Psoas muscle (tissue), 8 donors: ENCODE data around the gene SATB2. TPM values are rescaled to one million over a fixed set of nuclear protein-coding genes. Genes with fewer than 3 reads are reported as not detected.

ENCODE experiments used
- ATAC-seq, 4 donors: fragments of 200-7000 bp; cut with Tn5 transposase; one replicate each; pipeline ENCODE4 v1.9.1; 2020; ENCODE audit warnings: moderate library complexity in 3 of 4, mild to moderate bottlenecking in 2 of 4
- DNase-seq, 2 donors: peaks; one replicate each; pipeline ENCODE4 v3.0.0-alpha.2; 2020
- H3K27ac ChIP-seq: fragments of 200-600 bp; one replicate; pipeline ENCODE4 v1.8.0; 2022
- H3K27me3 ChIP-seq, 3 donors: fragments of 200-600 bp in 1 of 3; one replicate each; pipeline versions ENCODE4 v1.6.1 to v1.8.0; 2013 to 2022; ENCODE audit warnings: low read length in 2 of 3, mild to moderate bottlenecking in 2 of 3, moderate library complexity in 1 of 3; ENCODE audit not compliant: insufficient read depth in 3 of 3
- H3K36me3 ChIP-seq, 2 donors: fragments of 200-600 bp in 1 of 2; one replicate each; pipeline versions ENCODE4 v1.6.1 to v1.8.0; 2013 to 2022; ENCODE audit warnings: low read depth in 1 of 2, mild to moderate bottlenecking in 1 of 2, moderate library complexity in 1 of 2; ENCODE audit not compliant: insufficient read depth in 1 of 2
- H3K4me1 ChIP-seq: fragments of 200-600 bp; one replicate; pipeline ENCODE4 v1.8.0; 2022
- H3K4me3 ChIP-seq: fragments of 200-600 bp; one replicate; pipeline ENCODE4 v1.8.0; 2022; ENCODE audit warnings: mild to moderate bottlenecking
- H3K9me3 ChIP-seq: fragments of 200-600 bp; one replicate; pipeline ENCODE4 v1.8.0; 2022
- CTCF ChIP-seq: fragments of 200-600 bp; IDR thresholded peaks from one replicate; pipeline ENCODE4 v1.8.0; 2022; ENCODE audit warnings: antibody characterized with exemption
- WGBS, 3 donors: extraction: QIAGEN DNeasy Blood & Tissue Kit; methylation state at CpG; one replicate each; pipeline versions ENCODE4 v1.1.6 to v1.1.7; 2013; 5-methylcytosine and 5-hydroxymethylcytosine counted together
- intact Hi-C, 2 donors: fragments of 100-400 bp; cut with DNase I; formaldehyde crosslinking; loops; one replicate each; pipeline versions ENCODE4 v1.11.0 to v1.14.2; 2022
- polyA plus RNA-seq, 3 donors: library from polyadenylated mRNA; stranded (reverse); fragments of 200-250 nt; gene quantifications; one replicate each; pipeline ENCODE4 v1.2.3, GENCODE V29; 2013
- total RNA-seq, 4 donors: library from RNA; stranded (reverse); fragmentation: NEBNext Ultra II Directional in 2 of 4; extraction: Animal tissue kit (Norgen Biotek cat#: 25700) in 2 of 4; gene quantifications; one replicate each; pipeline versions ENCODE4 v1.2.1 to v1.2.4, GENCODE V29; 2021 to 2023
- donor health status: healthy with polysubstance abuse.
- donor health status: DM: no; HTN: no; CAD: no; lungs with moderate emphysema.
- donor health status: Bipolar disorder and iron deficiency.
- donor health status: healthy.
- donor health status: DM: yes; HTN: yes; CAD: no.
- donor health status: DM: no; HTN: no; CAD: no.
- donor health status: DM: no; HTN: no; CAD: no.
- donor health status: DM: yes; HTN: yes; CAD: no.

The SATB2 gene
- total and polyA plus RNA-seq, 7 donors, result 0.46 to 2.4 (median 1.6) TPM

GRCh38 chr2:199392363-199392762, 65.4 kb downstream of the SATB2 start:
- no peak overlapping the region for H3K27ac ChIP-seq
- H3K36me3 ChIP-seq, result no peaks in the 10 kb centered on the region
- intact Hi-C loops, result no loop called here
- no peak for TF ChIP-seq CTCF
- ATAC-seq, result no peak
- WGBS, 3 donors, result 85 to 91% (median 88%) methylated on average over 1 of the region's 1 CpG
- H3K27me3 ChIP-seq, result no peaks in the 10 kb centered on the region
- no peaks in the 10 kb centered on the region for H3K9me3 ChIP-seq
- DNase-seq, result no peak
- no peak overlapping the region for H3K4me3 ChIP-seq
- H3K4me1 ChIP-seq, result no peaks in the 10 kb centered on the region

DNA sequence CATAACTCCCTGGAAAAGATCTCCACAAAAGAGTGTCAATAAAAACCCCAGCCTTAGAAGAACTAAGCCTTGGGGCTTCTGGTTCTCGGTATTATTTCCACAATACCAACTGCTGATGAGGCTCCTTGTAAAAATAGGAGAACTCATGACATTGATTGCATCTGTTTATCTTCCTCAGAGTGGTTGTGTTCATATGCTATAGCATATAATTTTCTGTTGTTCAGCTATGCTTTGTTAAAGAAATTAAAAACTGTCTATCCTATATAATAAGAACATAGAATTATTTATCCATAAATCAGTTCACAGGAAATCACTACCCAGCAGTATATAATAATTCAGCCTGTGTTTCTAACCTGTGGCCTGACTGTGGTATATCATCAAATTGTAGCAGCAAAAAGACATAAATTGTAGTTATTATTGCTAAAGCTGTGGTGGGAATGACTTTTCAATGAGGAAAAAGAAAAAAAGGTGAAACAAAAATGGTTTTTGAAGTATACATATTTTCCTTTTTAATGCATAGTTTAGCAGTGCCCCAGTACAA, 68.9 kb downstream of the SATB2 start:
- TF ChIP-seq CTCF, result no peak
- H3K9me3 ChIP-seq, result no peaks in the 10 kb centered on the region
- ATAC-seq (no peak), DNase-seq (no peak)
- H3K4me1 ChIP-seq, result no peaks in the 10 kb centered on the region
- no peak overlapping the region for H3K27ac ChIP-seq
- no peaks in the 10 kb centered on the region for H3K27me3 ChIP-seq
- 27 to 48% (median 35%) methylated on average over 1 of the region's 1 CpG for WGBS, 3 donors
- H3K36me3 ChIP-seq, result no peaks in the 10 kb centered on the region
- intact Hi-C loops, result no loop called here
- H3K4me3 ChIP-seq, result no peak overlapping the region

GRCh38 chr2:199384043-199384442, 73.7 kb downstream of the SATB2 start:
- ATAC-seq (no peak), DNase-seq (no peak)
- intact Hi-C loops, result no loop called here
- Histone ChIP-seq H3K27ac (no peak overlapping the region), H3K27me3 (no peaks in the 10 kb centered on the region), H3K36me3 (no peaks in the 10 kb centered on the region), H3K9me3 (no peaks in the 10 kb centered on the region), H3K4me1 (no peaks in the 10 kb centered on the region), H3K4me3 (no peak overlapping the region)
- 36 to 57% (median 49%) methylated on average over 1 of the region's 1 CpG for WGBS, 3 donors
- no peak for TF ChIP-seq CTCF

DNA sequence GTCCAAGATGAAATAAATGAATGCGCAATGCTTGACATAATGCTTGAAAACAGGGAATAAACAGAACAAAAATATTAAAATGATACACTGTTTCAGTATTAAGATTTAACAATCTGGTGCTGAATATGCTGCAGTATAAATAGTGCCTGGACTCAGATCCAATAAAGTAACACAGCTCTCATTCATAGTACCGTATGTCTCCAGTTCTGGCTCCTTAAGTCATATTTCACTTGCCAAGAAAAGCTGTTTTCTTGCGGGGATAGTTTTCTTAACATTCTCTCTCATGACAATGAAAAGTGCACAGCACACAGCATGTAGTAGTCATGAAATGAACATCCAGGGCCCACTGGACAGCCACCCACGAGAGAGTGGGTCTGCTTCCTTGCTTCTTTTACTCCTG, 74.7 kb downstream of the SATB2 start:
- Histone ChIP-seq H3K27ac (no peak overlapping the region), H3K27me3 (no peaks in the 10 kb centered on the region), H3K4me1 (no peaks in the 10 kb centered on the region), H3K36me3 (no peaks in the 10 kb centered on the region), H3K9me3 (no peaks in the 10 kb centered on the region), H3K4me3 (no peak overlapping the region)
- no peak for TF ChIP-seq CTCF
- no peak for ATAC-seq
- 55 to 62% (median 56%) methylated on average over 4 of the region's 4 CpGs for WGBS, 3 donors
- DNase-seq, result no peak
- intact Hi-C loops, result no loop called here

GRCh38 chr2:199382091-199382490, 75.6 kb downstream of the SATB2 start:
- Histone ChIP-seq H3K27me3 (no peaks in the 10 kb centered on the region), H3K4me1 (no peaks in the 10 kb centered on the region), H3K9me3 (no peaks in the 10 kb centered on the region), H3K27ac (no peak overlapping the region), H3K36me3 (no peaks in the 10 kb centered on the region), H3K4me3 (no peak overlapping the region)
- ATAC-seq (no peak), DNase-seq (no peak)
- TF ChIP-seq CTCF, result no peak
- intact Hi-C loops, result no loop called here
- WGBS, 3 donors, result 56 to 63% (median 58%) methylated on average over 6 of the region's 6 CpGs
